Activated CD4-positive, CD25-positive, alpha-beta regulatory T cell (primary cell): ENCODE results near the gene NUDCD2.
A peak's percentile ranks its signal among the peaks of the same experiment; 100 is the strongest.
"Not testable (repeated sequence)": the region's sequence is repeated elsewhere in the genome, so short reads cannot be mapped to it uniquely, and the experiment has no call there.

Experiments used
- DNase-seq, 4 experiments: peaks; one replicate each; lab custom pipeline; 2025; lab: John Stamatoyannopoulos, UW

Gene NUDCD2

GRCh38 chr5:163467682-163468081, 7.8 kb upstream of the NUDCD2 start:
- DNase-seq = no peak

GRCh38 chr5:163463063-163463435, 3.1 kb upstream of the NUDCD2 start:
- no peak for DNase-seq

- no peak for DNase-seq
These were observed 765 bp upstream of the NUDCD2 start, which contains the start of gene HMMR for GRCh38 chr5:163460562-163461171. TSS of gene HMMR (plus strand) at chr5:163460632. CDS start at chr5:163460693, 61 bp downstream.

GRCh38 chr5:163459462-163459818, 462 bp downstream of the NUDCD2 start:
- DNase-seq = no peak

GRCh38 chr5:163458778-163459385, 1.0 kb downstream of the NUDCD2 start:
- no peak for DNase-seq

GRCh38 chr5:163456840-163457239, 3.1 kb downstream of the NUDCD2 start:
- no peak for DNase-seq

- DNase-seq = no peak
These were observed 3.8 kb downstream of the NUDCD2 start for GRCh38 chr5:163456029-163456589.

- not testable (repeated sequence) for DNase-seq
These were observed 4.5 kb downstream of the NUDCD2 start for GRCh38 chr5:163455406-163455805.

- DNase-seq = no peak
These were observed 6.2 kb downstream of the NUDCD2 start for GRCh38 chr5:163453705-163454104.

GRCh38 chr5:163451489-163451888, 8.4 kb downstream of the NUDCD2 start:
- no peak for DNase-seq

GRCh38 chr5:163448491-163448890, 11.4 kb downstream of the NUDCD2 start:
- no peak for DNase-seq

- no peak for DNase-seq
These were observed 12.0 kb downstream of the NUDCD2 start for GRCh38 chr5:163447875-163448274.

- DNase-seq = no peak
These were observed 12.7 kb downstream of the NUDCD2 start for GRCh38 chr5:163447191-163447590.

- DNase-seq = no peak
These were observed 14.6 kb downstream of the NUDCD2 start for GRCh38 chr5:163445345-163445744.

- no peak for DNase-seq
These were observed 15.4 kb downstream of the NUDCD2 start for GRCh38 chr5:163444526-163444925.

- no peak for DNase-seq
These were observed 18.9 kb downstream of the NUDCD2 start for GRCh38 chr5:163440954-163441353.

- DNase-seq = no peak
These were observed 20.8 kb downstream of the NUDCD2 start for GRCh38 chr5:163439092-163439425.

GRCh38 chr5:163437309-163438182, 22.4 kb downstream of the NUDCD2 start, which contains the start of gene CCNG1:
TSS of gene CCNG1 (plus strand) at chr5:163437595. CDS start at chr5:163439257, 1,662 bp downstream.
- DNase-seq = peak; percentile 63 to 78 (median 72)

- no peak for DNase-seq
These were observed 22.9 kb downstream of the NUDCD2 start for GRCh38 chr5:163437011-163437308.

GRCh38 chr5:163436515-163436914, 23.4 kb downstream of the NUDCD2 start:
- no peak for DNase-seq

- no peak for DNase-seq
These were observed 25.5 kb downstream of the NUDCD2 start for GRCh38 chr5:163434401-163434866.

GRCh38 chr5:163433271-163433670, 26.6 kb downstream of the NUDCD2 start:
- no peak for DNase-seq

GRCh38 chr5:163432544-163432943, 27.4 kb downstream of the NUDCD2 start:
- no peak for DNase-seq
